Transverse colon (tissue), 4 donors: ENCODE results near the gene WEE1. TPM values are rescaled to one million over a fixed set of nuclear protein-coding genes. Genes with fewer than 3 reads are reported as not detected.

Source experiments
- DNase-seq: peaks from one replicate; pipeline ENCODE4 v3.0.0-alpha.2; 2019
- H3K27ac ChIP-seq, 4 donors: fragments of 200-600 bp; sonication (generic); 2 replicates each; pipeline ENCODE4 v1.5.1; 2016 to 2018; ENCODE audit warnings: inconsistent platforms in 4 of 4
- H3K27me3 ChIP-seq: fragments of 200-600 bp; sonication (generic); 2 replicates; pipeline ENCODE4 v1.5.1; 2017; ENCODE audit warnings: inconsistent platforms
- H3K36me3 ChIP-seq, 4 donors: fragments of 200-600 bp; sonication (generic); 2 replicates each; pipeline ENCODE4 v1.5.1; 2017 to 2019; ENCODE audit warnings: inconsistent platforms in 4 of 4
- H3K4me1 ChIP-seq, 4 donors: fragments of 200-600 bp; sonication (generic); 2 replicates each; pipeline ENCODE4 v1.5.1; 2017 to 2020; ENCODE audit warnings: inconsistent platforms in 4 of 4
- H3K4me3 ChIP-seq, 4 donors: fragments of 200-600 bp; sonication (generic); 1 replicate in 1 of 4; 2 replicates in 3 of 4; pipeline versions ENCODE4 v1.5.1 to v1.6.1; 2017 to 2019; ENCODE audit warnings: inconsistent platforms in 4 of 4
- H3K9me3 ChIP-seq, 2 donors: fragments of 200-600 bp; sonication (generic); 2 replicates each; pipeline ENCODE4 v1.5.1; 2017 to 2019; ENCODE audit warnings: inconsistent platforms in 2 of 2
- CTCF ChIP-seq, 5 experiments: fragments of 200-600 bp in 3 of 5; fragments of 450-650 bp in 2 of 5; sonication (generic) in 3 of 5; IDR thresholded peaks; 1 replicate in 2 of 5; 2 replicates in 3 of 5; pipeline ENCODE4 v1.5.1; 2016 to 2017; ENCODE audit warnings: antibody characterized with exemption in 5 of 5, inconsistent platforms in 3 of 5, mild to moderate bottlenecking in 2 of 5, moderate library complexity in 1 of 5
- EP300 ChIP-seq: sonication (generic); formaldehyde crosslinking; IDR thresholded peaks from one replicate; pipeline ENCODE4 v1.6.1; 2017; ENCODE audit warnings: antibody characterized with exemption, low read depth
- POLR2A ChIP-seq: fragments of 450-650 bp; IDR thresholded peaks from one replicate; pipeline ENCODE4 v1.6.1; 2016; ENCODE audit warnings: antibody characterized with exemption, mild to moderate bottlenecking, moderate library complexity
- POLR2AphosphoS5 ChIP-seq, 3 donors: sonication (generic); formaldehyde crosslinking; IDR thresholded peaks; one replicate each; pipeline ENCODE4 v1.6.1; 2016; ENCODE audit warnings: antibody characterized with exemption in 3 of 3
- WGBS, 2 donors: methylation state at CpG; one replicate each; pipeline ENCODE4 v1.1.5; 2018; ENCODE audit warnings: low coverage in 1 of 2; 5-methylcytosine and 5-hydroxymethylcytosine counted together
- in situ Hi-C, 4 donors: fragments of 200-750 bp; cut with MboI; loops; one replicate each; pipeline versions ENCODE4 v1.15.0 to v1.15.1; 2017; ENCODE audit warnings: low sequenced_read_pairs in 3 of 4, low pct_ligation_motif_present in 1 of 4, low pct_unique_long_range_greater_than_20kb in 1 of 4
- intact Hi-C: fragments of 100-400 bp; cut with DNase I; formaldehyde crosslinking; loops from one replicate; pipeline ENCODE4 v1.15.1; 2023; ENCODE audit warnings: low total_unique reads
- total RNA-seq, 4 donors: library from RNA; depleted of rRNA; stranded (reverse); fragments of >200 nt; gene quantifications; one replicate each; pipeline ENCODE4 v1.1.0, GENCODE V29; 2016

Gene WEE1
- total RNA-seq, 4 donors from 2014 or later: 7.9 to 48.2 (median 31.8) TPM

- H3K4me1 ChIP-seq: no peaks in the 10 kb centered on the region
- intact Hi-C loops (no loop called here), in situ Hi-C loops (no loop called here)
- peaks cover 0 to 9% (median 2%) of the 10 kb centered on the region in 4 donors for H3K36me3 ChIP-seq
- no peak for DNase-seq
- H3K4me3 ChIP-seq: no peak overlapping the region
- H3K27me3 ChIP-seq: no peaks in the 10 kb centered on the region
- H3K9me3 ChIP-seq: no peaks in the 10 kb centered on the region
- TF ChIP-seq POLR2A: no peak
- no peak for TF ChIP-seq CTCF (IDR thresholded peaks at IDR 0.05)
- TF ChIP-seq EP300: no peak
- no peak for TF ChIP-seq POLR2AphosphoS5 (IDR thresholded peaks at IDR 0.05)
- WGBS, 2 donors: 85 to 86% methylated on average over 3 to 11 of the region's 11 CpGs
- no peak overlapping the region for H3K27ac ChIP-seq
Observed at GRCh38 chr11:9594267-9595046, 21.0 kb downstream of the WEE1 start.

- no peak overlapping the region for H3K4me3 ChIP-seq
- in situ Hi-C loops: no loop called here
- H3K9me3 ChIP-seq: no peaks in the 10 kb centered on the region
- TF ChIP-seq CTCF (IDR thresholded peaks at IDR 0.05): no peak
- no peak for TF ChIP-seq EP300
- no peak for TF ChIP-seq POLR2AphosphoS5 (IDR thresholded peaks at IDR 0.05)
- H3K27me3 ChIP-seq: no peaks in the 10 kb centered on the region
- intact Hi-C loops: no loop called here
- H3K36me3 ChIP-seq: no peaks in the 10 kb centered on the region
- WGBS, 2 donors: 88 to 94% methylated on average over 2 to 4 of the region's 4 CpGs
- H3K4me1 ChIP-seq: peaks cover 0 to 8% (median 0%) of the 10 kb centered on the region in 4 donors
- H3K27ac ChIP-seq: no peak overlapping the region
- DNase-seq: no peak
Observed at GRCh38 chr11:9596926-9597464, 23.5 kb downstream of the WEE1 start.

- intact Hi-C loops (no loop called here), in situ Hi-C loops (no loop called here)
- 74% methylated on average over 2 of the region's 2 CpGs; no CpG with 5 or more reads in 1 of the 2 donors for WGBS, 2 donors
- no peak for TF ChIP-seq EP300
- TF ChIP-seq POLR2A: no peak
- no peak for TF ChIP-seq CTCF (IDR thresholded peaks at IDR 0.05)
- TF ChIP-seq POLR2AphosphoS5 (IDR thresholded peaks at IDR 0.05): no peak
- Histone ChIP-seq H3K27me3 (no peaks in the 10 kb centered on the region), H3K36me3 (no peaks in the 10 kb centered on the region), H3K4me3 (no peak overlapping the region), H3K9me3 (no peaks in the 10 kb centered on the region), H3K4me1 (peaks cover 0 to 8% (median 0%) of the 10 kb centered on the region in 4 donors), H3K27ac (no peak overlapping the region)
- DNase-seq: no peak
Observed at GRCh38 chr11:9600166-9600565, 26.7 kb downstream of the WEE1 start.

GRCh38 chr11:9600644-9601036, 27.2 kb downstream of the WEE1 start:
- H3K4me1 ChIP-seq: peaks cover 0 to 8% (median 0%) of the 10 kb centered on the region in 4 donors
- WGBS, 2 donors: 73 to 83% methylated on average over 2 to 4 of the region's 4 CpGs
- no peaks in the 10 kb centered on the region for H3K36me3 ChIP-seq
- peak overlapping the region in 1 of 4 donors; percentile 2 for H3K27ac ChIP-seq
- no peaks in the 10 kb centered on the region for H3K9me3 ChIP-seq
- no peak overlapping the region for H3K4me3 ChIP-seq
- TF ChIP-seq CTCF (IDR thresholded peaks at IDR 0.05): no peak
- TF ChIP-seq POLR2A: no peak
- no peak for TF ChIP-seq EP300
- TF ChIP-seq POLR2AphosphoS5 (IDR thresholded peaks at IDR 0.05): no peak
- in situ Hi-C loops (no loop called here), intact Hi-C loops (no loop called here)
- DNase-seq: no peak
- H3K27me3 ChIP-seq: no peaks in the 10 kb centered on the region
